Fibroblast of lung (primary cell): Measurements from ENCODE around the gene TENT4A. TPM values are rescaled to one million over a fixed set of nuclear protein-coding genes. Genes with fewer than 3 reads are reported as not detected.

Experiments used
- DNase-seq, 2 donors: peaks; one replicate each; pipeline versions ENCODE4 v3.0.0 to v3.0.0-alpha.2; 2010; ENCODE audit warnings: low read depth in 2 of 2
- H2AFZ ChIP-seq: 2 replicates; pipeline ENCODE4 v1.5.1; 2012; ENCODE audit warnings: low read length, control low read depth, inconsistent platforms
- H3K27ac ChIP-seq: 2 replicates; pipeline ENCODE4 v1.5.1; 2011; ENCODE audit warnings: low read length, control low read depth; ENCODE audit not compliant: insufficient read depth
- H3K27me3 ChIP-seq: 2 replicates; pipeline ENCODE4 v1.5.1; 2011; ENCODE audit warnings: mild to moderate bottlenecking, low read length; ENCODE audit not compliant: control insufficient read depth, insufficient read depth
- H3K36me3 ChIP-seq: 2 replicates; pipeline ENCODE4 v1.5.1; 2011; ENCODE audit warnings: low read length; ENCODE audit not compliant: control insufficient read depth, insufficient read depth
- H3K4me1 ChIP-seq: 2 replicates; pipeline ENCODE4 v1.5.1; 2011; ENCODE audit warnings: low read length; ENCODE audit not compliant: control insufficient read depth, insufficient read depth; ENCODE audit errors: extremely low read depth
- H3K4me2 ChIP-seq: 2 replicates; pipeline ENCODE4 v1.5.1; 2011; ENCODE audit warnings: low read length, control low read depth; ENCODE audit not compliant: insufficient read depth; ENCODE audit errors: extremely low read depth
- H3K4me3 ChIP-seq, 4 experiments: fragments of 200-600 bp in 1 of 4; sonication (generic) in 1 of 4; replicated peaks in 1 of 4; 2 replicates each; pipeline ENCODE4 v1.5.1; 2011 to 2016; ENCODE audit warnings: low read length in 4 of 4, low read depth in 3 of 4, mild to moderate bottlenecking in 3 of 4, control low read depth in 2 of 4, inconsistent platforms in 1 of 4, mixed read lengths in 1 of 4; ENCODE audit not compliant: insufficient read depth in 1 of 4; ENCODE audit errors: control extremely low read depth in 1 of 4
- H3K79me2 ChIP-seq: 2 replicates; pipeline ENCODE4 v1.5.1; 2012; ENCODE audit warnings: mild to moderate bottlenecking, low read length, inconsistent platforms; ENCODE audit not compliant: control insufficient read depth, insufficient read depth
- H3K9ac ChIP-seq: 2 replicates; pipeline ENCODE4 v1.5.1; 2011; ENCODE audit warnings: mild to moderate bottlenecking, low read length, control low read depth; ENCODE audit not compliant: insufficient read depth
- H3K9me3 ChIP-seq: 2 replicates; pipeline ENCODE4 v1.5.1; 2012; ENCODE audit warnings: low read depth, low read length; ENCODE audit not compliant: control insufficient read depth, insufficient read depth
- H4K20me1 ChIP-seq: 2 replicates; pipeline ENCODE4 v1.5.1; 2011; ENCODE audit warnings: low read length; ENCODE audit not compliant: control insufficient read depth, insufficient read depth; ENCODE audit errors: extremely low read depth
- CTCF ChIP-seq, 2 donors: IDR thresholded peaks in 1 of 2; conservative IDR thresholded peaks in 1 of 2; 1 replicate in 1 of 2; 2 replicates in 1 of 2; pipeline ENCODE4 v1.5.1; 2011 to 2012; ENCODE audit warnings: low read length in 2 of 2, control low read depth in 1 of 2, inconsistent platforms in 1 of 2, low read depth in 1 of 2, mild to moderate bottlenecking in 1 of 2
- EZH2 ChIP-seq: IDR thresholded peaks from 2 replicates; pipeline ENCODE4 v1.5.1; 2012; ENCODE audit warnings: low read length, control low read depth, mild to moderate bottlenecking; ENCODE audit errors: missing control alignments
- polyA plus RNA-seq, 2 donors: library from polyadenylated mRNA; depleted of rRNA in 1 of 2; stranded (reverse) in 1 of 2; unstranded in 1 of 2; fragments of >200 nt; gene quantifications; 2 replicates each; pipeline ENCODE4 v1.2.1, GENCODE V29; 2011 to 2012; ENCODE audit warnings: missing spikeins in 1 of 2
- total RNA-seq: library from RNA; depleted of rRNA; stranded (reverse); fragments of >200 nt; gene quantifications from 2 replicates; pipeline ENCODE4 v1.2.1, GENCODE V29; 2014

TENT4A gene
- total and polyA plus RNA-seq, 2 donors (not counting 1 experiment from before 2014, with no cell fraction given) = 3.1 to 10.4 TPM

GRCh38 chr5:6678385-6678784, 34.8 kb upstream of the TENT4A start:
- no peaks in the 10 kb centered on the region for H3K36me3 ChIP-seq
- H2AFZ ChIP-seq = no peak overlapping the region
- no peaks in the 10 kb centered on the region for H3K4me1 ChIP-seq
- no peak overlapping the region for H3K4me3 ChIP-seq
- H3K79me2 ChIP-seq = no peaks in the 10 kb centered on the region
- no peak overlapping the region for H3K4me2 ChIP-seq
- DNase-seq = no peak
- TF ChIP-seq EZH2 = no peak
- TF ChIP-seq CTCF (conservative IDR thresholded peaks at IDR 0.05 in 1 of 2, IDR thresholded peaks at IDR 0.05 in 1 of 2; ENCODE audit: low read depth in 1 of 2, low read length in 2 of 2) = no peak
- H3K9me3 ChIP-seq = no peaks in the 10 kb centered on the region
- H4K20me1 ChIP-seq = no peaks in the 10 kb centered on the region
- H3K9ac ChIP-seq = no peak overlapping the region
- H3K27me3 ChIP-seq = no peaks in the 10 kb centered on the region
- H3K27ac ChIP-seq = no peak overlapping the region

GRCh38 chr5:6680922-6681321, 32.3 kb upstream of the TENT4A start:
- H3K4me2 ChIP-seq = no peak overlapping the region
- H3K4me3 ChIP-seq = no peak overlapping the region
- H3K9me3 ChIP-seq = no peaks in the 10 kb centered on the region
- no peaks in the 10 kb centered on the region for H3K4me1 ChIP-seq
- H3K9ac ChIP-seq = no peak overlapping the region
- H3K79me2 ChIP-seq = no peaks in the 10 kb centered on the region
- TF ChIP-seq EZH2 = no peak
- H3K27ac ChIP-seq = no peak overlapping the region
- DNase-seq = no peak
- no peaks in the 10 kb centered on the region for H3K27me3 ChIP-seq
- no peak overlapping the region for H2AFZ ChIP-seq
- no peaks in the 10 kb centered on the region for H4K20me1 ChIP-seq
- no peaks in the 10 kb centered on the region for H3K36me3 ChIP-seq

GRCh38 chr5:6681682-6682081, 31.6 kb upstream of the TENT4A start:
- Histone ChIP-seq H3K27me3 (no peaks in the 10 kb centered on the region), H3K4me1 (no peaks in the 10 kb centered on the region), H3K36me3 (no peaks in the 10 kb centered on the region), H3K79me2 (no peaks in the 10 kb centered on the region), H3K9me3 (no peaks in the 10 kb centered on the region), H3K4me2 (no peak overlapping the region), H3K9ac (no peak overlapping the region), H3K4me3 (no peak overlapping the region), H2AFZ (no peak overlapping the region), H3K27ac (no peak overlapping the region), H4K20me1 (no peaks in the 10 kb centered on the region)
- TF ChIP-seq EZH2 = no peak
- TF ChIP-seq CTCF (conservative IDR thresholded peaks at IDR 0.05 in 1 of 2, IDR thresholded peaks at IDR 0.05 in 1 of 2; ENCODE audit: low read depth in 1 of 2, low read length in 2 of 2) = no peak
- DNase-seq = no peak
